Measurements from ENCODE around the gene LRRN2. TPM values are rescaled to one million over a fixed set of nuclear protein-coding genes. Genes with fewer than 3 reads are reported as not detected.

The LRRN2 gene
- total and polyA plus RNA-seq, 2 of the 8 experiments (the other 6 are each of a cell fraction or from before 2014, with no cell fraction given), result 1.8 to 2.3 TPM

GRCh38 chr1:204591473-204592090, 94.0 kb downstream of the LRRN2 start:
- Histone ChIP-seq H2BK12ac (ENCODE audit: low read depth, low read length) (no peak overlapping the region), H2BK15ac (ENCODE audit: low read length) (no peak overlapping the region), H3K79me1 (ENCODE audit: low read depth, low read length) (no peaks in the 10 kb centered on the region), H2BK5ac (ENCODE audit: low read depth, low read length) (no peak overlapping the region), H3K4ac (replicated peaks; ENCODE audit: insufficient read length, low read depth, low read length) (no peak overlapping the region), H4K91ac (replicated peaks; ENCODE audit: insufficient read length, low read length) (no peak overlapping the region), H3K79me2 (ENCODE audit: control insufficient read depth in 1 of 2, insufficient read depth in 2 of 2, low read length in 2 of 2) (no peaks in the 10 kb centered on the region), H2AFZ (ENCODE audit: low read length) (no peak overlapping the region), H3K18ac (ENCODE audit: extremely low read depth, low read length) (no peak overlapping the region), H3K4me2 (ENCODE audit: insufficient read depth in 1 of 2, low read depth in 2 of 2, low read length in 2 of 2) (no peak overlapping the region), H2AK5ac (ENCODE audit: low read depth, low read length) (no peak overlapping the region), H3K4me1 (replicated peaks in 1 of 4; ENCODE audit: control insufficient read depth in 3 of 4, insufficient read depth in 4 of 4, low read length in 3 of 4) (peaks cover 3 to 7% (median 5%) of the 10 kb centered on the region in 4 experiments; a peak in 5 of 7 replicates), H3K4me3 (ENCODE audit: extremely low read depth in 1 of 4, insufficient read depth in 2 of 4, low read depth in 3 of 4, low read length in 4 of 4) (no peak overlapping the region), H2BK120ac (replicated peaks; ENCODE audit: low read depth, low read length) (no peak overlapping the region), H4K5ac (ENCODE audit: insufficient read length, low read depth, low read length) (no peak overlapping the region), H3K27me3 (replicated peaks in 1 of 4; ENCODE audit: control insufficient read depth in 3 of 4, extremely low read depth in 1 of 4, insufficient read depth in 3 of 4, low read length in 3 of 4) (no peaks in the 10 kb centered on the region), H3K23ac (ENCODE audit: insufficient read length) (no peak overlapping the region), H3K56ac (replicated peaks; ENCODE audit: insufficient read length, low read depth, low read length) (no peak overlapping the region), H3K36me3 (ENCODE audit: control insufficient read depth in 2 of 4, insufficient read depth in 4 of 4, low read length in 3 of 4) (no peaks in the 10 kb centered on the region), H3K23me2 (ENCODE audit: low read depth, low read length) (no peaks in the 10 kb centered on the region), H4K8ac (ENCODE audit: extremely low read depth, insufficient read depth, low read length) (no peak overlapping the region), H3K14ac (ENCODE audit: insufficient read length) (no peak overlapping the region), H4K20me1 (replicated peaks in 1 of 2; ENCODE audit: control insufficient read depth in 1 of 2, insufficient read depth in 2 of 2, low read length in 2 of 2) (no peaks in the 10 kb centered on the region), H3K27ac (ENCODE audit: low read depth, low read length) (no peak overlapping the region), H3K9me3 (ENCODE audit: insufficient read depth in 2 of 2, low read depth in 1 of 2, low read length in 1 of 2) (no peaks in the 10 kb centered on the region), H2BK20ac (ENCODE audit: low read length) (no peak overlapping the region), H3K9ac (replicated peaks in 1 of 4; ENCODE audit: extremely low read depth in 1 of 4, low read depth in 3 of 4, low read length in 3 of 4) (no peak overlapping the region)
- DNase-seq (ENCODE audit: low read depth in 1 of 2, low spot score in 2 of 2) (no peak), FAIRE-seq (no peak)
- WGBS, 2 experiments (ENCODE audit: extremely low coverage in 1 of 2, insufficient coverage in 1 of 2, insufficient read length in 1 of 2, insufficient replicate concordance in 2 of 2, low coverage in 1 of 2, low lambda C conversion rate in 2 of 2, missing lambda C conversion rate in 1 of 2), result 93% methylated on average over 3 of the region's 3 CpGs; no CpG with 5 or more reads in 1 of the 2 experiments
- CTCF ChIA-PET (ENCODE audit: partially characterized antibody), result interaction anchor here (0.9 to 3.5 kb wide), 9 partner anchors 9 to 215 kb away, joined by 3 to 21 read pairs (median 3); no protein-coding TSS in a partner anchor
- POLR2A ChIA-PET (ENCODE audit: partially characterized antibody), result interaction anchor here (1.1 to 1.5 kb wide), 2 partner anchors 12 to 17 kb away, joined by 3 to 5 read pairs; no protein-coding TSS in a partner anchor
- TF ChIP-seq CBX8 (IDR thresholded peaks at IDR 0.05; ENCODE audit: borderline replicate concordance, low read depth, low read length) (no peak), KDM5A (IDR thresholded peaks at IDR 0.05; ENCODE audit: low read length) (no peak), CBX5 (IDR thresholded peaks at IDR 0.05; ENCODE audit: low read depth, low read length) (no peak), BACH1 (IDR thresholded peaks at IDR 0.05; ENCODE audit: low read length) (no peak), KDM4A (IDR thresholded peaks at IDR 0.05; ENCODE audit: low read depth, low read length, severe bottlenecking) (no peak), SIX5 (IDR thresholded peaks at IDR 0.05; ENCODE audit: low read depth, low read length) (no peak)
